Hepatocyte (in vitro differentiated cells): ENCODE measurements around the gene FST. TPM values are rescaled to one million over a fixed set of nuclear protein-coding genes. Genes with fewer than 3 reads are reported as not detected.

Experiments
- DNase-seq: peaks from one replicate; pipeline ENCODE4 v3.0.0-alpha.2; 2016; ENCODE audit warnings: low spot score
- H2AFZ ChIP-seq: fragments of 200-600 bp; sonication (generic); 2 replicates; pipeline ENCODE4 v1.6.0; 2016; ENCODE audit warnings: antibody characterized with exemption, mild to moderate bottlenecking
- H3K27ac ChIP-seq: fragments of 200-600 bp; sonication (generic); 2 replicates; pipeline ENCODE4 v1.5.1; 2016; ENCODE audit warnings: mild to moderate bottlenecking
- H3K27me3 ChIP-seq: fragments of 200-600 bp; sonication (generic); 2 replicates; pipeline ENCODE4 v1.6.1; 2016
- H3K36me3 ChIP-seq: fragments of 200-600 bp; sonication (generic); replicated peaks from 2 replicates; pipeline ENCODE4 v1.5.1; 2016; ENCODE audit warnings: low read depth; ENCODE audit not compliant: insufficient read depth
- H3K4me1 ChIP-seq: fragments of 200-600 bp; sonication (generic); 2 replicates; pipeline ENCODE4 v1.5.1; 2016; ENCODE audit warnings: mild to moderate bottlenecking, moderate library complexity; ENCODE audit not compliant: insufficient read depth
- H3K4me2 ChIP-seq: fragments of 200-600 bp; sonication (generic); 2 replicates; pipeline ENCODE4 v1.6.0; 2016
- H3K4me3 ChIP-seq: fragments of 200-600 bp; sonication (generic); 2 replicates; pipeline ENCODE4 v1.5.1; 2016; ENCODE audit warnings: mild to moderate bottlenecking
- H3K79me2 ChIP-seq: fragments of 200-600 bp; sonication (generic); 2 replicates; pipeline ENCODE4 v1.6.0; 2017; ENCODE audit warnings: mild to moderate bottlenecking
- H3K9me2 ChIP-seq: fragments of 200-600 bp; sonication (generic); replicated peaks from 2 replicates; pipeline ENCODE4 v1.6.0; 2017; ENCODE audit warnings: mild to moderate bottlenecking; ENCODE audit not compliant: insufficient read depth
- H3K9me3 ChIP-seq: fragments of 200-600 bp; sonication (generic); 2 replicates; pipeline ENCODE4 v1.5.1; 2016; ENCODE audit warnings: low read depth, mild to moderate bottlenecking
- H4K20me1 ChIP-seq: fragments of 200-600 bp; sonication (generic); 2 replicates; pipeline ENCODE4 v1.6.0; 2016; ENCODE audit warnings: mild to moderate bottlenecking; ENCODE audit not compliant: insufficient read depth, poor library complexity, severe bottlenecking
- EZH2 ChIP-seq: fragments of 200-600 bp; sonication (generic); IDR thresholded peaks from 2 replicates; pipeline ENCODE4 v1.6.1; 2016; ENCODE audit warnings: antibody characterized with exemption, mild to moderate bottlenecking, borderline replicate concordance
- EZH2phosphoT487 ChIP-seq: fragments of 200-600 bp; sonication (generic); IDR thresholded peaks from one replicate; pipeline ENCODE4 v1.6.1; 2018; ENCODE audit warnings: antibody characterized with exemption, mild to moderate bottlenecking, low read depth, moderate library complexity; ENCODE audit not compliant: unreplicated experiment, severe bottlenecking
- WGBS: methylation state at CpG from one replicate; pipeline ENCODE4 v1.1.6; 2016; ENCODE audit warnings: low lambda C conversion rate; ENCODE audit errors: missing lambda C conversion rate; 5-methylcytosine and 5-hydroxymethylcytosine counted together
- polyA plus RNA-seq: library from polyadenylated mRNA; unstranded; fragments of >200 nt; fragmentation: Nextera tagmentation; extraction: Ambion mirVana; gene quantifications from 2 replicates; pipeline ENCODE4 v1.2.1, GENCODE V29; 2016
- total RNA-seq: library from RNA; depleted of rRNA; stranded (reverse); fragments of >200 nt; gene quantifications from 2 replicates; pipeline ENCODE4 v1.2.3, GENCODE V29; 2014
- TF ChIP-seq, protein P1 (sequence below): fragments of 200-600 bp; sonication (generic); IDR thresholded peaks from 2 replicates; pipeline ENCODE4 v1.5.1; 2016; ENCODE audit warnings: antibody characterized with exemption, mild to moderate bottlenecking; ENCODE audit not compliant: poor library complexity

Gene FST
- total and polyA plus RNA-seq, 2 experiments from 2014 or later, result 18.4 to 35.4 TPM

GRCh38 chr5:53434541-53434940, 45.9 kb upstream of the FST start:
- no peaks in the 10 kb centered on the region for H3K36me3 ChIP-seq
- H2AFZ ChIP-seq, result no peak overlapping the region
- no peak overlapping the region for H3K4me2 ChIP-seq
- 37% methylated on average over 1 of the region's 1 CpG for WGBS
- H3K79me2 ChIP-seq, result no peaks in the 10 kb centered on the region
- DNase-seq, result no peak
- H3K9me3 ChIP-seq, result no peaks in the 10 kb centered on the region
- no peaks in the 10 kb centered on the region for H4K20me1 ChIP-seq
- H3K4me1 ChIP-seq, result no peaks in the 10 kb centered on the region
- no peak for TF ChIP-seq EZH2
- TF ChIP-seq, protein P1, sequence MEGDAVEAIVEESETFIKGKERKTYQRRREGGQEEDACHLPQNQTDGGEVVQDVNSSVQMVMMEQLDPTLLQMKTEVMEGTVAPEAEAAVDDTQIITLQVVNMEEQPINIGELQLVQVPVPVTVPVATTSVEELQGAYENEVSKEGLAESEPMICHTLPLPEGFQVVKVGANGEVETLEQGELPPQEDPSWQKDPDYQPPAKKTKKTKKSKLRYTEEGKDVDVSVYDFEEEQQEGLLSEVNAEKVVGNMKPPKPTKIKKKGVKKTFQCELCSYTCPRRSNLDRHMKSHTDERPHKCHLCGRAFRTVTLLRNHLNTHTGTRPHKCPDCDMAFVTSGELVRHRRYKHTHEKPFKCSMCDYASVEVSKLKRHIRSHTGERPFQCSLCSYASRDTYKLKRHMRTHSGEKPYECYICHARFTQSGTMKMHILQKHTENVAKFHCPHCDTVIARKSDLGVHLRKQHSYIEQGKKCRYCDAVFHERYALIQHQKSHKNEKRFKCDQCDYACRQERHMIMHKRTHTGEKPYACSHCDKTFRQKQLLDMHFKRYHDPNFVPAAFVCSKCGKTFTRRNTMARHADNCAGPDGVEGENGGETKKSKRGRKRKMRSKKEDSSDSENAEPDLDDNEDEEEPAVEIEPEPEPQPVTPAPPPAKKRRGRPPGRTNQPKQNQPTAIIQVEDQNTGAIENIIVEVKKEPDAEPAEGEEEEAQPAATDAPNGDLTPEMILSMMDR, result no peak
- no peak for TF ChIP-seq EZH2phosphoT487
- H3K27ac ChIP-seq, result no peak overlapping the region
- no peaks in the 10 kb centered on the region for H3K9me2 ChIP-seq
- H3K27me3 ChIP-seq, result no peaks in the 10 kb centered on the region
- no peak overlapping the region for H3K4me3 ChIP-seq

- TF ChIP-seq, protein P1, result no peak
- TF ChIP-seq EZH2 (no peak), EZH2phosphoT487 (no peak)
- no peaks in the 10 kb centered on the region for H3K27me3 ChIP-seq
- no peak overlapping the region for H2AFZ ChIP-seq
- H3K9me2 ChIP-seq, result no peaks in the 10 kb centered on the region
- no peaks in the 10 kb centered on the region for H3K4me1 ChIP-seq
- H3K27ac ChIP-seq, result no peak overlapping the region
- H4K20me1 ChIP-seq, result no peaks in the 10 kb centered on the region
- H3K9me3 ChIP-seq, result no peaks in the 10 kb centered on the region
- H3K79me2 ChIP-seq, result no peaks in the 10 kb centered on the region
- H3K36me3 ChIP-seq, result no peaks in the 10 kb centered on the region
- no peak overlapping the region for H3K4me3 ChIP-seq
- no peak for DNase-seq
- 85% methylated on average over 2 of the region's 2 CpGs for WGBS
- H3K4me2 ChIP-seq, result no peak overlapping the region
Measured at GRCh38 chr5:53436480-53437191, 43.8 kb upstream of the FST start.

DNA sequence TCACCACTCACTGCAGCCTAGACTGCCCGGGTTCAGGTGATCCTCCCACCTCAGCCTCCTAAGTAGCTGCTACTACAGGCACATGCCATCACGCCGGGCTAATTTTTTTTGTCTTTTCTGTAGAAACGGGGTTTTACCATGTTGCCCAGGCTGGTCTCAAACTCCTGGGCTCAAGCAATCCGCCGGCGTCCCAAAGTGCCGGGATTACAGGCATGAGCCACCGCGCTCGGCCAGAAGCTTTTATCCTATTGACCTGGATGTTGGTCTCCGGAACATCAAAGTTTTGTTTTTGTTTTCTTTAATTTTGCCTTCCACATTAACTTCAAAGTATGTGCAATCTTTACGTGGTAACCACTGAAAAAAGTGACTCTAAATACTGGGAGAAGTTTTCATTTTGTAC, 42.4 kb upstream of the FST start:
- Histone ChIP-seq H3K4me3 (no peak overlapping the region), H2AFZ (no peak overlapping the region), H3K27ac (no peak overlapping the region), H4K20me1 (no peaks in the 10 kb centered on the region), H3K4me1 (no peaks in the 10 kb centered on the region), H3K4me2 (no peak overlapping the region), H3K79me2 (no peaks in the 10 kb centered on the region), H3K27me3 (no peaks in the 10 kb centered on the region), H3K9me3 (no peaks in the 10 kb centered on the region), H3K9me2 (no peaks in the 10 kb centered on the region), H3K36me3 (no peaks in the 10 kb centered on the region)
- TF ChIP-seq, protein P1, result no peak
- TF ChIP-seq EZH2 (no peak), EZH2phosphoT487 (no peak)
- DNase-seq, result no peak
- WGBS, result 94% methylated on average over 13 of the region's 13 CpGs
